GM12878 (cell line): ENCODE measurements around the gene GON7.

Source experiments
- CREB1 ChIP-seq: IDR thresholded peaks from 2 replicates; pipeline ENCODE4 v1.6.1; 2012; ENCODE audit warnings: low read depth, mild to moderate bottlenecking, inconsistent platforms
- EGR1 ChIP-seq, 2 experiments: IDR thresholded peaks; 1 replicate in 1 of 2; 2 replicates in 1 of 2; pipeline ENCODE4 v1.6.1; 2011 to 2012; ENCODE audit warnings: low read depth in 2 of 2, low read length in 2 of 2, borderline replicate concordance in 1 of 2, mild to moderate bottlenecking in 1 of 2, moderate library complexity in 1 of 2
- EZH2 ChIP-seq: IDR thresholded peaks from 2 replicates; pipeline ENCODE4 v1.6.1; 2012; ENCODE audit warnings: low read depth, mild to moderate bottlenecking, control low read depth, inconsistent platforms, low read length, borderline replicate concordance; ENCODE audit not compliant: control insufficient read depth
- FOXK2 ChIP-seq: fragments of 450-650 bp; IDR thresholded peaks from 2 replicates; pipeline ENCODE4 v1.6.1; 2017; ENCODE audit warnings: mild to moderate bottlenecking, moderate library complexity
- KDM1A ChIP-seq: fragments of 200-600 bp; sonication (generic); IDR thresholded peaks from 2 replicates; pipeline ENCODE4 v1.6.1; 2016; ENCODE audit warnings: borderline replicate concordance
- POLR2AphosphoS5 ChIP-seq: IDR thresholded peaks from 2 replicates; pipeline ENCODE4 v1.6.1; 2011; ENCODE audit warnings: mild to moderate bottlenecking, low read length, inconsistent platforms
- SMC3 ChIP-seq: IDR thresholded peaks from 2 replicates; pipeline ENCODE4 v1.6.1; 2011; ENCODE audit warnings: low read length, improper control_type of control experiment, borderline replicate concordance
- TF ChIP-seq, protein P1 (sequence below): IDR thresholded peaks from 2 replicates; pipeline ENCODE4 v1.6.1; 2012; ENCODE audit warnings: mild to moderate bottlenecking, low read depth, low read length
- TF ChIP-seq, protein P2 (sequence below): fragments of 450-650 bp; formaldehyde crosslinking; IDR thresholded peaks from 2 replicates; pipeline ENCODE4 v1.5.0; 2022; ENCODE audit warnings: mild to moderate bottlenecking, missing genetic modification characterization
- TF ChIP-seq, protein P3 (sequence below): fragments of 450-650 bp; conservative IDR thresholded peaks from 2 replicates; pipeline ENCODE4 v1.6.1; 2017; ENCODE audit warnings: mild to moderate bottlenecking, moderate library complexity
- TF ChIP-seq, protein P4 (sequence below), 3 experiments: IDR thresholded peaks in 2 of 3; conservative IDR thresholded peaks in 1 of 3; 2 replicates each; pipeline ENCODE4 v1.5.1; 2011; ENCODE audit warnings: low read depth in 3 of 3, low read length in 3 of 3, mild to moderate bottlenecking in 3 of 3, control low read depth in 2 of 3, moderate library complexity in 2 of 3, inconsistent platforms in 1 of 3, mixed read lengths in 1 of 3; ENCODE audit not compliant: control insufficient read depth in 2 of 3, insufficient read depth in 1 of 3; ENCODE audit errors: extremely low read depth in 1 of 3
- TF ChIP-seq, protein P5 (sequence below): IDR thresholded peaks from 2 replicates; pipeline ENCODE4 v1.6.1; 2011; ENCODE audit warnings: low read depth, mild to moderate bottlenecking, low read length, moderate library complexity, borderline replicate concordance; ENCODE audit errors: extremely low read depth

DNA sequence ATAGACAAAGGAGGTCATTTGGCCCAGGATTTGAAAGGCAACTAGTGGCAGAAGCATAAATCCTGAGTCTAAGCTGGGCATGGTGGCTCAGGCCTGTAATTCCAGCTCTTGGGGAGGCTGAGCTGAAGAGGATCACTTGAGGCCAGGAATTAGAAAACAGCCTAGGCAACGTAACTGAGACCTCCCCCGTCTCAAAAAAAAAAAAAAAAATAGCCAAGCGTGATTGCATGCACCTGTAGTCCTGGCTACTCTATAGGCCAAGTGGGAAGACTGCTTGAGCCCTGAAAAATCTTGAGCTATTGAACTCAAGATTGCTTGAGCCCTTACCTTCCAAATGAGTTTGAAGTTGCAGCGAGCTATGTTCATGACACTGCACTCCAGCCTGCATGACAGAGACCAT, 7.8 kb downstream of the GON7 start:
- TF ChIP-seq KDM1A (no peak), EZH2 (no peak), CREB1 (no peak), SMC3 (no peak), EGR1 (IDR thresholded peaks at IDR 0.05; ENCODE audit: borderline replicate concordance in 1 of 2, low read depth in 2 of 2, low read length in 2 of 2) (no peak), FOXK2 (no peak), POLR2AphosphoS5 (no peak)
- TF ChIP-seq, protein P1, sequence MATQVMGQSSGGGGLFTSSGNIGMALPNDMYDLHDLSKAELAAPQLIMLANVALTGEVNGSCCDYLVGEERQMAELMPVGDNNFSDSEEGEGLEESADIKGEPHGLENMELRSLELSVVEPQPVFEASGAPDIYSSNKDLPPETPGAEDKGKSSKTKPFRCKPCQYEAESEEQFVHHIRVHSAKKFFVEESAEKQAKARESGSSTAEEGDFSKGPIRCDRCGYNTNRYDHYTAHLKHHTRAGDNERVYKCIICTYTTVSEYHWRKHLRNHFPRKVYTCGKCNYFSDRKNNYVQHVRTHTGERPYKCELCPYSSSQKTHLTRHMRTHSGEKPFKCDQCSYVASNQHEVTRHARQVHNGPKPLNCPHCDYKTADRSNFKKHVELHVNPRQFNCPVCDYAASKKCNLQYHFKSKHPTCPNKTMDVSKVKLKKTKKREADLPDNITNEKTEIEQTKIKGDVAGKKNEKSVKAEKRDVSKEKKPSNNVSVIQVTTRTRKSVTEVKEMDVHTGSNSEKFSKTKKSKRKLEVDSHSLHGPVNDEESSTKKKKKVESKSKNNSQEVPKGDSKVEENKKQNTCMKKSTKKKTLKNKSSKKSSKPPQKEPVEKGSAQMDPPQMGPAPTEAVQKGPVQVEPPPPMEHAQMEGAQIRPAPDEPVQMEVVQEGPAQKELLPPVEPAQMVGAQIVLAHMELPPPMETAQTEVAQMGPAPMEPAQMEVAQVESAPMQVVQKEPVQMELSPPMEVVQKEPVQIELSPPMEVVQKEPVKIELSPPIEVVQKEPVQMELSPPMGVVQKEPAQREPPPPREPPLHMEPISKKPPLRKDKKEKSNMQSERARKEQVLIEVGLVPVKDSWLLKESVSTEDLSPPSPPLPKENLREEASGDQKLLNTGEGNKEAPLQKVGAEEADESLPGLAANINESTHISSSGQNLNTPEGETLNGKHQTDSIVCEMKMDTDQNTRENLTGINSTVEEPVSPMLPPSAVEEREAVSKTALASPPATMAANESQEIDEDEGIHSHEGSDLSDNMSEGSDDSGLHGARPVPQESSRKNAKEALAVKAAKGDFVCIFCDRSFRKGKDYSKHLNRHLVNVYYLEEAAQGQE = no peak
- TF ChIP-seq, protein P2, sequence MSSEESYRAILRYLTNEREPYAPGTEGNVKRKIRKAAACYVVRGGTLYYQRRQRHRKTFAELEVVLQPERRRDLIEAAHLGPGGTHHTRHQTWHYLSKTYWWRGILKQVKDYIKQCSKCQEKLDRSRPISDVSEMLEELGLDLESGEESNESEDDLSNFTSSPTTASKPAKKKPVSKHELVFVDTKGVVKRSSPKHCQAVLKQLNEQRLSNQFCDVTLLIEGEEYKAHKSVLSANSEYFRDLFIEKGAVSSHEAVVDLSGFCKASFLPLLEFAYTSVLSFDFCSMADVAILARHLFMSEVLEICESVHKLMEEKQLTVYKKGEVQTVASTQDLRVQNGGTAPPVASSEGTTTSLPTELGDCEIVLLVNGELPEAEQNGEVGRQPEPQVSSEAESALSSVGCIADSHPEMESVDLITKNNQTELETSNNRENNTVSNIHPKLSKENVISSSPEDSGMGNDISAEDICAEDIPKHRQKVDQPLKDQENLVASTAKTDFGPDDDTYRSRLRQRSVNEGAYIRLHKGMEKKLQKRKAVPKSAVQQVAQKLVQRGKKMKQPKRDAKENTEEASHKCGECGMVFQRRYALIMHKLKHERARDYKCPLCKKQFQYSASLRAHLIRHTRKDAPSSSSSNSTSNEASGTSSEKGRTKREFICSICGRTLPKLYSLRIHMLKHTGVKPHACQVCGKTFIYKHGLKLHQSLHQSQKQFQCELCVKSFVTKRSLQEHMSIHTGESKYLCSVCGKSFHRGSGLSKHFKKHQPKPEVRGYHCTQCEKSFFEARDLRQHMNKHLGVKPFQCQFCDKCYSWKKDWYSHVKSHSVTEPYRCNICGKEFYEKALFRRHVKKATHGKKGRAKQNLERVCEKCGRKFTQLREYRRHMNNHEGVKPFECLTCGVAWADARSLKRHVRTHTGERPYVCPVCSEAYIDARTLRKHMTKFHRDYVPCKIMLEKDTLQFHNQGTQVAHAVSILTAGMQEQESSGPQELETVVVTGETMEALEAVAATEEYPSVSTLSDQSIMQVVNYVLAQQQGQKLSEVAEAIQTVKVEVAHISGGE (CRISPR knock-in tag) = no peak
- TF ChIP-seq, protein P3, sequence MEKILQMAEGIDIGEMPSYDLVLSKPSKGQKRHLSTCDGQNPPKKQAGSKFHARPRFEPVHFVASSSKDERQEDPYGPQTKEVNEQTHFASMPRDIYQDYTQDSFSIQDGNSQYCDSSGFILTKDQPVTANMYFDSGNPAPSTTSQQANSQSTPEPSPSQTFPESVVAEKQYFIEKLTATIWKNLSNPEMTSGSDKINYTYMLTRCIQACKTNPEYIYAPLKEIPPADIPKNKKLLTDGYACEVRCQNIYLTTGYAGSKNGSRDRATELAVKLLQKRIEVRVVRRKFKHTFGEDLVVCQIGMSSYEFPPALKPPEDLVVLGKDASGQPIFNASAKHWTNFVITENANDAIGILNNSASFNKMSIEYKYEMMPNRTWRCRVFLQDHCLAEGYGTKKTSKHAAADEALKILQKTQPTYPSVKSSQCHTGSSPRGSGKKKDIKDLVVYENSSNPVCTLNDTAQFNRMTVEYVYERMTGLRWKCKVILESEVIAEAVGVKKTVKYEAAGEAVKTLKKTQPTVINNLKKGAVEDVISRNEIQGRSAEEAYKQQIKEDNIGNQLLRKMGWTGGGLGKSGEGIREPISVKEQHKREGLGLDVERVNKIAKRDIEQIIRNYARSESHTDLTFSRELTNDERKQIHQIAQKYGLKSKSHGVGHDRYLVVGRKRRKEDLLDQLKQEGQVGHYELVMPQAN = no peak
- TF ChIP-seq, protein P4, sequence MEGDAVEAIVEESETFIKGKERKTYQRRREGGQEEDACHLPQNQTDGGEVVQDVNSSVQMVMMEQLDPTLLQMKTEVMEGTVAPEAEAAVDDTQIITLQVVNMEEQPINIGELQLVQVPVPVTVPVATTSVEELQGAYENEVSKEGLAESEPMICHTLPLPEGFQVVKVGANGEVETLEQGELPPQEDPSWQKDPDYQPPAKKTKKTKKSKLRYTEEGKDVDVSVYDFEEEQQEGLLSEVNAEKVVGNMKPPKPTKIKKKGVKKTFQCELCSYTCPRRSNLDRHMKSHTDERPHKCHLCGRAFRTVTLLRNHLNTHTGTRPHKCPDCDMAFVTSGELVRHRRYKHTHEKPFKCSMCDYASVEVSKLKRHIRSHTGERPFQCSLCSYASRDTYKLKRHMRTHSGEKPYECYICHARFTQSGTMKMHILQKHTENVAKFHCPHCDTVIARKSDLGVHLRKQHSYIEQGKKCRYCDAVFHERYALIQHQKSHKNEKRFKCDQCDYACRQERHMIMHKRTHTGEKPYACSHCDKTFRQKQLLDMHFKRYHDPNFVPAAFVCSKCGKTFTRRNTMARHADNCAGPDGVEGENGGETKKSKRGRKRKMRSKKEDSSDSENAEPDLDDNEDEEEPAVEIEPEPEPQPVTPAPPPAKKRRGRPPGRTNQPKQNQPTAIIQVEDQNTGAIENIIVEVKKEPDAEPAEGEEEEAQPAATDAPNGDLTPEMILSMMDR (IDR thresholded peaks at IDR 0.05 in 2 of 3, conservative IDR thresholded peaks at IDR 0.05 in 1 of 3; ENCODE audit: control insufficient read depth in 2 of 3, extremely low read depth in 1 of 3, insufficient read depth in 1 of 3, low read depth in 3 of 3, low read length in 3 of 3) = no peak
- TF ChIP-seq, protein P5, sequence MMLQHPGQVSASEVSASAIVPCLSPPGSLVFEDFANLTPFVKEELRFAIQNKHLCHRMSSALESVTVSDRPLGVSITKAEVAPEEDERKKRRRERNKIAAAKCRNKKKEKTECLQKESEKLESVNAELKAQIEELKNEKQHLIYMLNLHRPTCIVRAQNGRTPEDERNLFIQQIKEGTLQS = no peak
